ENCODE data around the gene MIA3.

MIA3 gene

DNA sequence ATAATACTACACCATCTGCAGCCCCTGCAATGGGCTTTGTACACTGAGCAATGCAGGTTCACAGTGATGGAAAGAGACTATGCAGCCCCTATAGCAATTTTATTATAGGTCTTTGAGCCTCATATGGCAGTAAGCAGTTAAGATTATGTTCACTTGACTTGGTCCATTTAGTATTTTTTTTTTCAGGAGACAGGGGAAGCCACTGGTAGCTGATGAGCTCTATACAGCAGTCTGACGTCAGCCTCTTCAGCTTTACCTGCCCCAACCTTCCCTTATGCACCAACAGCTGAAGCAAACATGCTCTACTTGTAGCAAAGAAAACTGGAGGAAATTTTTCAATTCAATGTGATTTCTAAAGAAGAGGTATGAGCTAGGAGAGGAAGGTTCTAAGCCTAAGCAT, 62.2 kb downstream of the MIA3 start:
- no peak for DNase-seq

DNA sequence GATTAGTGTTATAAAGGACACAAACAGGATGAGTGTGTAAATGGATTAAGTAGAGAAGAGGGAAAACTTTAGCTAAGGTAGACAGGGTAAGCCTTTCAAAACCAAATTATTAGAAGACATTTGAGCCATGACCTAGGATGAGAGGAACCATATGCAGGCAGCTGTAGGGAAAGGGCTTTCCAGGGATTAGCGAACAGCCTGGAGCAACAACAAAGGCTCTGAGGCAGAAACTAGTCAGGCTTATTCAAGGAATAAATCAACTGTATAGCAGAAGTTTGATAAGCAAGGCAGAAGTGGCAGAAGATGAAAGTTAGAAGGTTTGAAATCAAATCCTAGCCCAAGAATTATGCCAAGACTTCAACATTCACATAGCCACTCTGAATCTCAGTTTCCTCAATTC, 73.1 kb downstream of the MIA3 start:
- no peak for DNase-seq

DNA sequence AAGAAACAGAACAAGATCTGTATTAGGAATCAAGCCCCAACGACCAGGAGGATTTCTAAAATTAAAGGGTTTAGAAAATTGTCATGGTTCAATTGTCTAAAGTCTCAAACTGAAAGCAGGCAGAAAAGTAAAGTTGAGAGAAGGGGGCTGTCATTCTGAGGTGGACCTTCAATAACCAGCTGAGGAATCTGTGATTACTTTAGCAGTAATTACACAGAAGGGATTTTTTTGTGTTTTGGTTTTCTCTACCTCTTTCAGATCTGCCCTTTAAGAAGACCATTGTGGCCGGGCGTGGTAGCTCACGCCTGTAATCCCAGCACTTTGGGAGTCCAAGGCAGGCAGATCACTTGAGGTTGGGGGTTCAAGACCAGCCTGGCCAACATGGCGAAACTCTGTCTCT, 77.0 kb downstream of the MIA3 start:
- DNase-seq = no peak

DNA sequence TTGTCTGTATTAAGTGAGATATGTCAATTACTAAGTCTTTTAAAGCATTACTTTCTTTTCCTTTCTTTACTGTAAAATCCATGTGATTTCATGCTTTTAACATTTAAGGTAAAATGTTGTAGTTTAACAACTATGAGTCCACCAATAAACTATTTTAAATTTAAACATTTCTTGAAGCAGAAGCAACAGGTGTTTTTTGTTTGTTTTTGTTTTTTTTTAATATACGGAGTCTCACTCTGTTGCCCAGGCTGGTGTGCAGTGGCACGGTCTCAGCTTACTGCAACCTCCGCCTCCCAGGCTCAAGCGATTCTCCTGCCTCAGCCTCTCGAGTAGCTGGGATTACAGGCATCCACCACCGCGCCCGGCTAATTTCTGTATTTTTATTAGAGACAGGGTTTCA, 78.8 kb downstream of the MIA3 start:
- DNase-seq = no peak

DNA sequence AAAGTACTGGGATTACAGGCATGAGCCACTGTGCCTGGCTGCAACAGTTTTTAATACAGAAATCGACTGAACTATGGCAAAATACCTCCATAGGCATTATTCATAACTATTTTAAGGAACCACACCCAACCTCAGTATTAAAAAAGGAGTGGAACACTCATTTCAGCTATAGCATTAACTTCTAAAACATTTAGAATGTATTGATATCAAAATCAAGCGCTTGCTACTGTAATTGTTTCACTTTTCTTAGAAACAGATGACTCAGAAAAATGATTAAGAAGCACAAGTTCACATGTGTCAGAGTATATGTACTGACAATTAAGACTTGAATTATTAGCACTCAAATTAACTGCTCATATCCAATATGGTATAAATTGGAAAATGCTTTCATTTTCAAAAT, 79.3 kb downstream of the MIA3 start:
- no peak for DNase-seq

DNA sequence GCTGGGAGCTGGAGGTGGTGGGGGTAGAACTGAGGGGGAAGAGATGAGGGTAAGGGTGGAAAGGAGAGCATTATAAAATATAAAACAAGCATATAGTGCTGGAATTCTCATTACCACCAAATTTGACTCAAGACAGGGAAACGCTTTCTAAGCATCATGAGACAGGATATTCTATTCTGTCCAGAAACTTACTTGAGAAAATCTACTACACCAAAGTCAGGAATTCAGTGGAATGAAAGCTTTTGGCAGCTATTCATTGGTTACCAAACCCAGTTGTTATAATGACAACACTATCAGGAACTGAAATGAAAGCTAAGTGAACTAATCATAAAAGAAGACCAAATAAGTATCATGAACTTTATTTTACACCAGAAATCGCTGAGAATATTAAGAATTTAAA, 79.9 kb downstream of the MIA3 start:
- DNase-seq = no peak

DNA sequence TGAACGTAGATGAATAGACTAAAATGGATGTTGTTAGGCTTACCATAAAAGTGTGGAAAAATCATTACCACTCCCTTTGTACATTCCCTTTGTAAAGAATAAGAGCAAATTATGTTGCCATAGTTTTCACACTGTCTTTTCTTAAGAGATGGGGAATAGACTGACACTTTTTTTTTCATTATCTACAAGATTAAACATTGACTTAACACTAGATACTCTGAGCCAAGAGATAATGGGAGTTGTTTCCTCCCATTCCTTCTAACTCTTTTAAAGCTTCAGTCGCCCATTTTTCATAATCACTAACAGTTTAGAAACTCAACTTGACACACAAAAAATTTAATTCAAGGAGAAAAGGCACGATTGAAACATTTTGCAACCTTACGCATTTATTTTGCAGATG, 84.3 kb downstream of the MIA3 start:
- DNase-seq = no peak

DNA sequence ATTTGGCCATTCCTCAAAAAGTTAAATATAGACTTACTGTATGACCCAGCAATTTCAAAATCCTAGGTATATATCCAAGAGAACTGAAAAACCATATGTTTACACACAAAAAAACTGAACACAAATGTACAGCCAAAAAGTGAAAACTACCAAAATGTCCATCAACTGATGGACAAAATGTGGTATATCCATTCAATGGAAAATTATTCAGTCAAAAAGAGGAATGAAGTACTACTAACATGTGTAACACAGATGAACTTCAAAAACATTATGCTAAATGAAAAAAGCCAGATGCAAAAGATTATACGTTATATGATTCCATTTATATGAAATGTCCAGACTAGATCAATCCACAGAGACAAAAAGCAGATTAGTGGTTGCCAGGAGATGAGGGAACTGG, 86.4 kb downstream of the MIA3 start:
- no peak for DNase-seq

DNA sequence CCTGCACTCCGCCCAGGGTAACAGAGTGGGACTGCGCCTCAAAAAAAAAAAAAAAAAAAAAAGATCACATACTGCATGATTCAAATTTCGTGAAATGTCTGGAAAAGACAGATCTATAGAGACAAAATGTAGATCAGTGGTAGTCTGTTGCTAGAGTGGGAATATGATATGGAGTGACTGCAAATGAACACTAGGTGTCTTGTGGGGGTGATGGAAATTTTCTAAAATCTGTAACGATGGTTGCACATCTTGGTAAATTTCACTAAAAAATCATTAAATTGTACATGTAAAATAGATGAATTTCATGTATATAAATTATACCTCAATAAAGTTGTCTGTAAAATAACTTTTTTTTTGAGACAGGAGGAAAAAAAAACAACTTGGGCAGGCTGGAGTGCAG, 88.9 kb downstream of the MIA3 start:
- no peak for DNase-seq

DNA sequence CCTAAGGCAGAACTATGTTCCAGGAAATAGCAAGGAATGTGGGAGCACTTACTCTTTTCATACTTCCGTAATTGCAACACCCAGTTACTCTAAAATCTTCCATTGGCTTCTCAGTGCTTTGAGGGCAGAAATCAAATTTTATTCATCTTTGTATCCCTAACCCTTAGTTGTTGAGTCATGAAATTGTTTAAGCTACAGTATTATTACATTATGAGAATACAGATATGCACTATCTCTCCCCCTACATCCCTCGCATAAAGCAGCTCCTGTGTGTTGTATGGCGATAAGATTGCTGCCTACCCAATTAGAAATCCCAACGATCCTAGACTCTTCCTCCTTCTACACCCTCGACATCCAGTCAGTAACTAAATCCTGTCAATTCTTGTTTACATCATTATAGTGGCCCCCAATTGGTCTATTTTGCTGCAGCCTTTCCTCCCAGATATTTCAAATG, 91.8 kb downstream of the MIA3 start:
- no peak for DNase-seq

DNA sequence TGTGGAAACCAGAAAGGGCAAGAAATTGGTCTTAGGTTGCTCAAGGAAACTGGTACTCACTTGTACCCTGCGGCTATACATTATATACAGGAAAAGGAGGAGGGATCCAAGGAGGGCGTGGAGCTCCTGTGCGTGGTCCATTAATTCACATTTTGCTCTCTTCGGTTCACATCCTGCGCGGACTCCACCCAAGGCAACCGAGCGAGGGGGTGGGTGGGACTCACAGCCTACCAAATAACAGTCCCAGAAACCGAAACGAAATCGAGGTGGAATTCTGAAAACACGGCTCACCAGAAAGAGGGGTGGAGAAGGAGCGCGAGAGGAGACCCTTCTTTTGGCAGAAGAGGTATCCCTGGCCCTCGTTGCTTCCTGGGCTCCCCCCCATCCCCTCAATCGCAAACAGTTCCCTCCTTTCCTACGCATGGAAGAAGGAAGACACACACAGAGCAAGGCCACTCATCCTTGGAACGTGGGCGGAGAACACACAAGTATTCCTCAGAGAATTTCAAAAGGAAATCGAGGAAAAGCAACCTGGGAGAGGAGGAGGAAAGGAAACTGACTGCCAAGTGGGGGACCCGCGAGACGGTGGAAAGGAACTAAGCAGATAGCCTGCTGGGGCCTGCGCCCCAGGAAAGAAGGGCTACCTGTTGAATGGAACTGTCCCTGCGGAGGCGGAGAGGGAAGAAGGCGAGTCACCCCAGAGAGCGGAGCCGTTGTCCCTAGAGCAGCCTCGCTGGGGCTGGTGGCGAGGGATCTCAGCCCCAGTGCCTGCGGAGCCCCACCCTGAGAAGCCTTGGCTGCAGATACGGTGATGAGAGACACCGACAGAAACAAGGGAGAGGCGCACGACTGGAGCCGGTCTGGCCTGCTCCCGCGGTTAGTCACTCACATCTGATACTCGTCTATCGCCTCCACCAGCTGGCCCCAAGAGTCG, 93.7 kb downstream of the MIA3 start:
- DNase-seq = peak; percentile 28

DNA sequence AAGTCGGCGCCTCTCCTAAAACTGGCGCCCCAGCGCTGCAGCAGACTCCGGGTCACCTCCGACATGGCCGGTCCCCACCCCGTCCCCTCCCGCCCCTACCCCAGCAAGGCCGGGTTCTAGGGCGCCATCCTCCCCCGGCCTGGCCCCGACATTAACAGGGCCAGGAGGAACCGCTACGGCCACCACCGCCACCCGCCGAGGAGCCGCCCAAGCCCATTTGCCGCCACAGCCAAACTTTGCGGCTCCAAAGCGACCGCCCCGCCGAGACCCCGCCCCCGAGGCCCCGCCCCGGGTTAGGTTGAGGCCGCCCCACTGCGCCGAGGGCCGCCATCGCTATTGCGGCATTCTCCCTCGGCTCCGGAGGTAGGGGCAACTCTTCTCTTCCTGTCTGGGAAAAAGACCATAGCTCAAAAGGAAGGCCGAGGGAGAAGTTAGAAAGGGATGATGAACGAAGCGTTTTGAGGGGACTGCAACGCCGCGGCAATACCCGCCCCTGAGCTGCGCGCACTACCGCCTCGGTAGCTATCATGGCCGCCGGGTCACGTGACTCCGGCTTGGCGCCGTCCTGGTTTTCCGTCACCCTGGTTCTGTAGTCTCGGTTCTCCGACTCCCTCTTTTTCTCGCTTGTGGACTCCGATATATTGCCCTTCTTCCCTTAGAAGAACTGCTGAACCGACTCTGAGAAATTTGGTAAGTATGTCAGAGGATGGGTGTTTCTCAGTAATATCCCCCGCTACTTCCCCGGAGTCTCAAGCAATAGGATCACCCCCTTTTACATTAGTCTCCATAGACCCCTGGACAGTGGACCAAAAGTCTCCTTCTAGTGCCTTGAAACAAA, 94.6 kb downstream of the MIA3 start, which contains the start of the genes AIDA and BROX:
TSS of gene AIDA (minus strand) at position 239 of the 838 bp plus-strand sequence. CDS start at position 65, 174 bp downstream.
TSS of gene BROX (plus strand) at position 312 of the 838 bp plus-strand sequence. CDS start 3,136 bp downstream, outside the sequence.
- DNase-seq = peak; percentile 79

DNA sequence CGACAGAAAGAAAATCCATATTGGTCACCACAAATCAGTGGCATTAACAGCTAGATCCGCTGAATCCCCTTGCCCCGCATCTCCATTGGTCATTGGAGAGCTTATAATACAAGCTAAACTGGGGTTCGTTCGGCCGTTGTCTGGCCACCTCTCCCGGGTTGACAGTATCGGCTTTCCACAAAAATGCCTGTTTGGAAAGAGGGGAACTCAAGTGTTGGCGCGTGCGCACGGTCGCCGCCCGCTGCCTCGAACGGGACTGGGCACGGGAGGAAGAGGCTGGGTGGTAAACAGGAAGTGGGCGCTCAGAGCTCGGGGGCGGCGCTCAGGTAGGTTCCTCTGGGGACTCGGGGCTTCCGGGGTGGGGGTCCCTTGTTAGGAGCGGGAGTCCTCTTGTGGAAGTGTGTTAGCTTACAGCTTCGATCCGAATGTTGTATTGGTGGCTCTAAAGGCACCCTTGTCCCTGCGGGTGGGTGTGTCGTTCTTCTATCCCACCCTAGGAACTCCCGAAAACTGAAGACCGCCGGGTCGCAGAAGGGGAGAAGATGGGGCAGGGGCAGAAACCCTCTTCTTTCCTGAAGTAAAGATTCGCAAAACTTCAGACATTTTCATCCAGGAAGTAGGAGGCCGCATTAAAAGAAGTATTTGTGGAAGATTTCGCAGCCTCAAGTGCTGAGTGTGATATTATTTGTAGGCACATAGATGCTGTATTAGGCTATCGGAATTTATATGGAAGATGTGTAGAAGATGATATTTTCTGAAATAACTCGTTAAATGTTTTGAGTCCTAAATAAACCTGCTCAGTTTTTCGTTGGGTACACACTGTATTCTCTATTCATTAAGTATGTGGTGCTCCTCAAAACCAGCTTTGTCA, 95.4 kb downstream of the MIA3 start:
- DNase-seq = peak; percentile 92

DNA sequence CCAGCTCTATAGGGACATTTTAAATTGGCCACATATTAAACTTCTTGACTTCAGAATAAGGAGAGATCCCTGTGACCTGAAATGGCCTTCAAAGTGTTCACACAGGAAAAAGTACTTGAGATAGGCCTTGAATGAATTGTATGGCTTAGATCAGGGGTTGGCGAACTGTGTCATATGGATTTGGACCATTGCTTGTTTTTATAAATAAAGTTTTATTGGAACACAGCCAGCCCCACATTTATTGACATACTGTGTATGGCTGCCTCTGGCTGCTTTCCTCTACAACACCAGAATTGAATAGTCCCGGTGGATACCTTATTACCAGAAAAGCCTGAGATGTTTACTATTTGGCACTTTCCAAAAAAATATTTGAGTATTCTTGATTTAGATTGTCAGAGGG, 98.5 kb downstream of the MIA3 start:
- DNase-seq = no peak

Measured in COR-L47 (cell line).